ENCODE measurements around the gene RBM19.

GRCh38 chr12:113874326-113874725 lies 91.8 kb downstream of the RBM19 start:
- TF ChIP-seq CTCF (IDR thresholded peaks at IDR 0.05) (no peak), POLR2A (IDR thresholded peaks at IDR 0.05) (no peak), EP300 (IDR thresholded peaks at IDR 0.05) (no peak)
